Large intestine (tissue), 3 donors: Measurements from ENCODE around the gene ZNF771. TPM values are rescaled to one million over a fixed set of nuclear protein-coding genes. Genes with fewer than 3 reads are reported as not detected.

ENCODE experiments used
- DNase-seq, 2 donors: peaks; one replicate each; pipeline versions ENCODE4 v3.0.0 to v3.0.0-alpha.2; 2013
- H3K27ac ChIP-seq: one replicate; pipeline ENCODE4 v1.5.1; 2013; ENCODE audit warnings: low read length
- H3K27me3 ChIP-seq: 2 replicates; pipeline ENCODE4 v1.6.1; 2013; ENCODE audit warnings: low read length; ENCODE audit not compliant: control insufficient read depth, insufficient read depth
- H3K36me3 ChIP-seq: 2 replicates; pipeline ENCODE4 v1.6.1; 2013; ENCODE audit warnings: low read length; ENCODE audit not compliant: control insufficient read depth, insufficient read depth
- H3K4me1 ChIP-seq: one replicate; pipeline ENCODE4 v1.6.1; 2013; ENCODE audit warnings: low read length; ENCODE audit not compliant: control insufficient read depth, insufficient read depth
- H3K4me3 ChIP-seq: one replicate; pipeline ENCODE4 v1.5.1; 2013; ENCODE audit warnings: low read length
- H3K9me3 ChIP-seq: one replicate; pipeline ENCODE4 v1.6.1; 2013; ENCODE audit warnings: mild to moderate bottlenecking, low read depth, low read length, moderate library complexity; ENCODE audit not compliant: control insufficient read depth
- WGBS: methylation state at CpG from one replicate; pipeline ENCODE4 v1.1.5; 2013; ENCODE audit warnings: low lambda C conversion rate; ENCODE audit not compliant: insufficient coverage; 5-methylcytosine and 5-hydroxymethylcytosine counted together
- polyA plus RNA-seq: library from polyadenylated mRNA; unstranded; fragments of 120-200 nt; gene quantifications from one replicate; pipeline ENCODE4 v1.2.1, GENCODE V29; 2013

The ZNF771 gene
- polyA plus RNA-seq, 1 donor, result 4.0 TPM

GRCh38 chr16:30437511-30438046 lies 30.2 kb downstream of the ZNF771 start:
- H3K4me1 ChIP-seq, result no peaks in the 10 kb centered on the region
- no peak overlapping the region for H3K4me3 ChIP-seq
- WGBS, result no CpG with 5 or more reads among the region's 3 CpGs
- no peak overlapping the region for H3K27ac ChIP-seq
- no peaks in the 10 kb centered on the region for H3K36me3 ChIP-seq
- H3K9me3 ChIP-seq, result peaks cover 5% of the 10 kb centered on the region
- no peaks in the 10 kb centered on the region for H3K27me3 ChIP-seq
- no peak for DNase-seq

GRCh38 chr16:30438835-30439234 lies 31.4 kb downstream of the ZNF771 start:
- Histone ChIP-seq H3K4me1 (no peaks in the 10 kb centered on the region), H3K27ac (no peak overlapping the region), H3K4me3 (no peak overlapping the region), H3K27me3 (no peaks in the 10 kb centered on the region), H3K9me3 (peaks cover 17% of the 10 kb centered on the region), H3K36me3 (peaks cover 6% of the 10 kb centered on the region)
- no peak for DNase-seq
- WGBS, result no CpG with 5 or more reads among the region's 5 CpGs

- H3K9me3 ChIP-seq, result peaks cover 26% of the 10 kb centered on the region
- no peak overlapping the region for H3K4me3 ChIP-seq
- WGBS, result no CpG with 5 or more reads among the region's 6 CpGs
- DNase-seq, result no peak
- H3K27ac ChIP-seq, result no peak overlapping the region
- peaks cover 12% of the 10 kb centered on the region for H3K36me3 ChIP-seq
- no peaks in the 10 kb centered on the region for H3K27me3 ChIP-seq
- peaks cover 8% of the 10 kb centered on the region for H3K4me1 ChIP-seq
Observed at GRCh38 chr16:30439720-30440348, 32.4 kb downstream of the ZNF771 start.

GRCh38 chr16:30443631-30444030 lies 36.2 kb downstream of the ZNF771 start:
- Histone ChIP-seq H3K27me3 (no peaks in the 10 kb centered on the region), H3K4me3 (no peak overlapping the region), H3K9me3 (peaks cover 40% of the 10 kb centered on the region), H3K4me1 (peaks cover 31% of the 10 kb centered on the region), H3K27ac (no peak overlapping the region), H3K36me3 (peaks cover 12% of the 10 kb centered on the region)
- no peak for DNase-seq
- no CpG with 5 or more reads among the region's 2 CpGs for WGBS

- Histone ChIP-seq H3K4me3 (peak overlapping the region; percentile 82), H3K27ac (peak overlapping the region; percentile 98), H3K9me3 (peaks cover 40% of the 10 kb centered on the region), H3K4me1 (peaks cover 39% of the 10 kb centered on the region), H3K27me3 (no peaks in the 10 kb centered on the region), H3K36me3 (peaks cover 12% of the 10 kb centered on the region)
- WGBS, result no CpG with 5 or more reads among the region's 29 CpGs
- DNase-seq, result no peak
Observed at GRCh38 chr16:30444231-30445148, 37.1 kb downstream of the ZNF771 start.

- Histone ChIP-seq H3K36me3 (peaks cover 12% of the 10 kb centered on the region), H3K4me3 (peak overlapping the region; percentile 82), H3K4me1 (peaks cover 39% of the 10 kb centered on the region), H3K9me3 (peaks cover 40% of the 10 kb centered on the region), H3K27ac (peak overlapping the region; percentile 98), H3K27me3 (no peaks in the 10 kb centered on the region)
- DNase-seq, result no peak
- WGBS, result no CpG with 5 or more reads among the region's 11 CpGs
Observed at GRCh38 chr16:30445149-30445407, 37.7 kb downstream of the ZNF771 start.

GRCh38 chr16:30445408-30446202 lies 38.2 kb downstream of the ZNF771 start, which contains the start of gene SEPHS2:
SEPHS2 (minus strand) TSS chr16:30445874; CDS start chr16:30445727, 147 bp downstream.
- peak within 1 kb of the TSS; percentile 98 for H3K27ac ChIP-seq
- peaks cover 41% of the 10 kb centered on the region for H3K4me1 ChIP-seq
- no CpG with 5 or more reads among the region's 59 CpGs for WGBS
- peak; percentile 95 to 99 for DNase-seq
- H3K36me3 ChIP-seq, result peaks cover 12% of the 10 kb centered on the region
- no peaks in the 10 kb centered on the region for H3K27me3 ChIP-seq
- H3K9me3 ChIP-seq, result peaks cover 40% of the 10 kb centered on the region
- peak within 1 kb of the TSS; percentile 82 for H3K4me3 ChIP-seq

GRCh38 chr16:30446203-30446595 lies 38.8 kb downstream of the ZNF771 start:
- DNase-seq, result no peak
- H3K27ac ChIP-seq, result peak overlapping the region; percentile 98
- 20% methylated on average over 2 of the region's 10 CpGs for WGBS
- peak overlapping the region; percentile 82 for H3K4me3 ChIP-seq
- peaks cover 12% of the 10 kb centered on the region for H3K36me3 ChIP-seq
- H3K27me3 ChIP-seq, result no peaks in the 10 kb centered on the region
- peaks cover 40% of the 10 kb centered on the region for H3K9me3 ChIP-seq
- H3K4me1 ChIP-seq, result peaks cover 47% of the 10 kb centered on the region

- peaks cover 49% of the 10 kb centered on the region for H3K4me1 ChIP-seq
- H3K27ac ChIP-seq, result peak overlapping the region; percentile 98
- no peaks in the 10 kb centered on the region for H3K27me3 ChIP-seq
- H3K36me3 ChIP-seq, result peaks cover 12% of the 10 kb centered on the region
- no CpG with 5 or more reads among the region's 12 CpGs for WGBS
- H3K9me3 ChIP-seq, result peaks cover 34% of the 10 kb centered on the region
- peak; percentile 76 to 94 for DNase-seq
- H3K4me3 ChIP-seq, result no peak overlapping the region
Observed at GRCh38 chr16:30447512-30448226, 40.3 kb downstream of the ZNF771 start.
